HCT116 (cell line): ENCODE data around the gene SMPDL3A. TPM values are rescaled to one million over a fixed set of nuclear protein-coding genes. Genes with fewer than 3 reads are reported as not detected.

Experiments
- ATAC-seq: fragments of 200-7000 bp; cut with Tn5 transposase; 2 replicates; pipeline ENCODE4 v1.9.1; 2020; ENCODE audit warnings: mild to moderate bottlenecking, moderate library complexity
- BruUV-seq: library from RNA; stranded (reverse); fragments of 400-500 nt; replicated peaks from 2 replicates; lab custom pipeline; 2021; lab: Mats Ljungman, UMichigan
- CTCF ChIA-PET: fragments of 300-600 bp; sonication (Branson Sonifier 250); formaldehyde crosslinking; loops from one replicate; lab custom pipeline; 2021; ENCODE audit warnings: antibody characterized with exemption; lab: Charles Lee
- POLR2A ChIA-PET: fragments of 300-600, 350-600 bp; sonication (Branson Sonifier 250); formaldehyde crosslinking; loops from one replicate; lab custom pipeline; 2021; ENCODE audit warnings: antibody characterized with exemption; lab: Charles Lee
- RAD21 ChIA-PET, 2 experiments: fragments of 300-600 bp; sonication (Branson Sonifier 250); formaldehyde crosslinking; loops; one replicate each; lab custom pipeline; 2023; ENCODE audit warnings: low total read pairs in 2 of 2; ENCODE audit not compliant: uncharacterized antibody in 2 of 2, unreplicated experiment in 2 of 2, low non-redundant PET in 1 of 2; lab: Charles Lee
- DNase-seq: peaks from one replicate; pipeline ENCODE4 v3.0.0-alpha.2; 2010; ENCODE audit warnings: low read depth, low spot score
- H2AFZ ChIP-seq: fragments of 200-600 bp; shearing (Covaris generic), sonication (generic); 2 replicates; pipeline ENCODE4 v1.6.1; 2017; ENCODE audit warnings: low read depth, mixed run types, mixed read lengths, antibody characterized with exemption, low read length; ENCODE audit not compliant: poor library complexity, severe bottlenecking
- H3K27ac ChIP-seq: 2 replicates; pipeline ENCODE4 v1.5.1; 2012; ENCODE audit warnings: low read depth, low read length
- H3K27me3 ChIP-seq: fragments of 200-600 bp; sonication (generic); 2 replicates; pipeline ENCODE4 v1.6.1; 2016; ENCODE audit warnings: mixed run types, low read length, mixed read lengths; ENCODE audit not compliant: insufficient read depth
- H3K36me3 ChIP-seq, 2 experiments: fragments of 200-500 bp in 1 of 2; fragments of 200-600 bp in 1 of 2; sonication (Bioruptor generic) in 1 of 2; sonication (generic) in 1 of 2; 2 replicates each; pipeline versions ENCODE4 v1.5.1 to v1.6.1; 2014 to 2016; ENCODE audit warnings: low read length in 2 of 2, inconsistent platforms in 1 of 2, mixed read lengths in 1 of 2, mixed run types in 1 of 2; ENCODE audit not compliant: insufficient read depth in 2 of 2, control insufficient read depth in 1 of 2
- H3K4me1 ChIP-seq, 2 experiments: fragments of 200-600 bp in 1 of 2; sonication (generic) in 1 of 2; 2 replicates each; pipeline versions ENCODE4 v1.5.1 to v1.6.1; 2012 to 2017; ENCODE audit warnings: low read length in 2 of 2, inconsistent platforms in 1 of 2, mild to moderate bottlenecking in 1 of 2, mixed read lengths in 1 of 2, mixed run types in 1 of 2, moderate library complexity in 1 of 2; ENCODE audit not compliant: insufficient read depth in 2 of 2, control insufficient read depth in 1 of 2
- H3K4me2 ChIP-seq: fragments of 200-600 bp; sonication (generic); 2 replicates; pipeline ENCODE4 v1.6.1; 2017; ENCODE audit warnings: mixed run types, low read length, mixed read lengths
- H3K4me3 ChIP-seq, 2 experiments: fragments of 200-600 bp in 1 of 2; sonication (generic) in 1 of 2; replicated peaks in 1 of 2; 2 replicates each; pipeline ENCODE4 v1.5.1; 2011 to 2016; ENCODE audit warnings: low read length in 2 of 2, control low read depth in 1 of 2, low read depth in 1 of 2, mild to moderate bottlenecking in 1 of 2, mixed read lengths in 1 of 2, mixed run types in 1 of 2
- H3K79me2 ChIP-seq: fragments of 200-600 bp; sonication (generic); 2 replicates; pipeline ENCODE4 v1.6.1; 2017; ENCODE audit warnings: mild to moderate bottlenecking, mixed run types, low read length, moderate library complexity, mixed read lengths; ENCODE audit not compliant: insufficient read depth
- H3K9ac ChIP-seq: fragments of 200-600 bp; sonication (generic); 2 replicates; pipeline ENCODE4 v1.6.1; 2016; ENCODE audit warnings: low read length, mixed read lengths
- H3K9me2 ChIP-seq: fragments of 200-600 bp; sonication (generic), shearing (Covaris generic); 2 replicates; pipeline ENCODE4 v1.6.1; 2017; ENCODE audit warnings: mixed run types, mild to moderate bottlenecking, moderate library complexity; ENCODE audit not compliant: insufficient read depth
- H3K9me3 ChIP-seq, 2 experiments: fragments of 200-500 bp in 1 of 2; fragments of 200-600 bp in 1 of 2; sonication (Bioruptor generic) in 1 of 2; sonication (generic) in 1 of 2; 2 replicates each; pipeline ENCODE4 v1.6.1; 2014 to 2017; ENCODE audit warnings: low read length in 2 of 2, mixed read lengths in 2 of 2, inconsistent platforms in 1 of 2, low read depth in 1 of 2, mild to moderate bottlenecking in 1 of 2, mixed run types in 1 of 2, moderate library complexity in 1 of 2; ENCODE audit not compliant: control insufficient read depth in 1 of 2, insufficient read depth in 1 of 2
- H4K20me1 ChIP-seq: fragments of 200-600 bp; sonication (generic), shearing (Covaris generic); 2 replicates; pipeline ENCODE4 v1.6.1; 2017; ENCODE audit warnings: mixed run types, mild to moderate bottlenecking, moderate library complexity; ENCODE audit not compliant: insufficient read depth
- CBX3 ChIP-seq: IDR thresholded peaks from 2 replicates; pipeline ENCODE4 v1.6.1; 2012; ENCODE audit warnings: low read depth
- EGR1 ChIP-seq: IDR thresholded peaks from 2 replicates; pipeline ENCODE4 v1.6.1; 2012; ENCODE audit warnings: low read depth
- ELF1 ChIP-seq: IDR thresholded peaks from 2 replicates; pipeline ENCODE4 v1.6.1; 2012; ENCODE audit warnings: low read depth, borderline replicate concordance
- EZH2 ChIP-seq: fragments of 200-600 bp; sonication (generic); IDR thresholded peaks from 2 replicates; pipeline ENCODE4 v1.6.1; 2017; ENCODE audit warnings: antibody characterized with exemption, mixed run types
- EZH2phosphoT487 ChIP-seq: fragments of 200-600 bp; IDR thresholded peaks from 2 replicates; pipeline ENCODE4 v1.6.1; 2018; ENCODE audit warnings: antibody characterized with exemption, borderline replicate concordance
- FOSL1 ChIP-seq: IDR thresholded peaks from 2 replicates; pipeline ENCODE4 v1.6.1; 2012; ENCODE audit warnings: low read depth
- JUND ChIP-seq: IDR thresholded peaks from 2 replicates; pipeline ENCODE4 v1.6.1; 2012
- POLR2AphosphoS5 ChIP-seq: IDR thresholded peaks from 2 replicates; pipeline ENCODE4 v1.6.1; 2011; ENCODE audit warnings: mild to moderate bottlenecking, low read depth, low read length, moderate library complexity
- RAD21 ChIP-seq: IDR thresholded peaks from 2 replicates; pipeline ENCODE4 v1.6.1; 2012; ENCODE audit warnings: low read depth, mild to moderate bottlenecking
- REST ChIP-seq: IDR thresholded peaks from 2 replicates; pipeline ENCODE4 v1.6.1; 2012; ENCODE audit warnings: low read depth
- SIN3A ChIP-seq: IDR thresholded peaks from 2 replicates; pipeline ENCODE4 v1.6.1; 2012; ENCODE audit warnings: low read depth
- SP1 ChIP-seq: IDR thresholded peaks from 2 replicates; pipeline ENCODE4 v1.6.1; 2012; ENCODE audit warnings: low read depth
- SRF ChIP-seq: IDR thresholded peaks from 2 replicates; pipeline ENCODE4 v1.6.1; 2012; ENCODE audit warnings: low read depth
- YY1 ChIP-seq: IDR thresholded peaks from 2 replicates; pipeline ENCODE4 v1.6.1; 2011; ENCODE audit warnings: low read length, low read depth, moderate library complexity, mild to moderate bottlenecking; ENCODE audit not compliant: insufficient replicate concordance; ENCODE audit errors: extremely low read depth
- ZBTB33 ChIP-seq: IDR thresholded peaks from 2 replicates; pipeline ENCODE4 v1.6.1; 2011; ENCODE audit warnings: mild to moderate bottlenecking, low read length, moderate library complexity; ENCODE audit not compliant: insufficient replicate concordance; ENCODE audit errors: extremely low read depth
- ZFX ChIP-seq: fragments of 450-650 bp; IDR thresholded peaks from 2 replicates; pipeline ENCODE4 v1.6.1; 2017
- ZNF274 ChIP-seq: fragments of 200-500 bp; sonication (Bioruptor generic); IDR thresholded peaks from 2 replicates; pipeline ENCODE4 v1.6.1; 2014; ENCODE audit warnings: mild to moderate bottlenecking, low read depth, low read length, inconsistent platforms
- intact Hi-C: fragments of 100-400 bp; cut with micrococcal nuclease; formaldehyde crosslinking; loops from 2 replicates; pipeline ENCODE4 v1.10.0; 2022
- total RNA-seq: library from RNA; stranded (reverse); gene quantifications from one replicate; pipeline ENCODE4 v1.2.1, GENCODE V29; 2021; ENCODE audit not compliant: unreplicated experiment
- TF ChIP-seq, protein P1 (sequence below): IDR thresholded peaks from 2 replicates; pipeline ENCODE4 v1.6.1; 2012

SMPDL3A gene
- total RNA-seq, 1 experiment from 2014 or later: 2.4 TPM

DNA sequence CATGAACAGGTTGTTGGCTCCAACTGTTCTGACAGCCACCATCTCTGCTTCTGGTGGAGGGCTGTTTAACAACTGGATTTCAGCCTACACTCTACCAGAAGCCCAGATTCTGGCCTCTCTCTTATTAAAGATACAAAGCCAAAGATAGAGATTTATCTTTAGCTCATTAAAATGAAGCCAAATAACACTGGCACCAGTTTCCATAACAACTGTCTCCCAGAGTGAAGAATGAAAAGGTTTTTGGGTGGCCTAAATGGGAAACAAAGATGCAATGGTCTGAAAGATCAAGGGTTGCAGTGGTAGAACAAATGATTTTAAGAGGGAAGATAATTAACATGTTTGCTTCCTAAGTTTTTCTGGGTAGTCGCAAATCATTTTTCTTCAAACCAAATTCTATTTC lies 3.2 kb upstream of the SMPDL3A start (continued):
- no peak for TF ChIP-seq SIN3A
- TF ChIP-seq CBX3: no peak
- no peak for TF ChIP-seq EGR1
- TF ChIP-seq, protein P1, sequence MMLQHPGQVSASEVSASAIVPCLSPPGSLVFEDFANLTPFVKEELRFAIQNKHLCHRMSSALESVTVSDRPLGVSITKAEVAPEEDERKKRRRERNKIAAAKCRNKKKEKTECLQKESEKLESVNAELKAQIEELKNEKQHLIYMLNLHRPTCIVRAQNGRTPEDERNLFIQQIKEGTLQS: no peak
- TF ChIP-seq ZFX: no peak
- TF ChIP-seq ZNF274: no peak
- no peak for TF ChIP-seq YY1
- TF ChIP-seq SP1: no peak
- TF ChIP-seq SRF: no peak
- TF ChIP-seq EZH2: no peak
- TF ChIP-seq ZBTB33: no peak

GRCh38 chr6:122787721-122788120 lies 1.3 kb upstream of the SMPDL3A start:
- no peak overlapping the region for H3K9ac ChIP-seq
- POLR2A ChIA-PET: no interaction called here
- ATAC-seq (no peak), DNase-seq (no peak)
- RAD21 ChIA-PET: no interaction called here
- no peaks in the 10 kb centered on the region for H3K27me3 ChIP-seq
- BruUV-seq: no TSS peak
- H3K4me2 ChIP-seq: no peak overlapping the region
- H3K9me3 ChIP-seq: no peaks in the 10 kb centered on the region
- peaks cover 13 to 21% of the 10 kb centered on the region in 2 experiments for H3K4me1 ChIP-seq
- no peak overlapping the region for H3K4me3 ChIP-seq
- no peaks in the 10 kb centered on the region for H3K36me3 ChIP-seq
- intact Hi-C loops: no loop called here
- H3K9me2 ChIP-seq: no peaks in the 10 kb centered on the region
- no peaks in the 10 kb centered on the region for H4K20me1 ChIP-seq
- H2AFZ ChIP-seq: no peak overlapping the region
- CTCF ChIA-PET: no interaction called here
- no peaks in the 10 kb centered on the region for H3K79me2 ChIP-seq
- H3K27ac ChIP-seq: no peak overlapping the region
- TF ChIP-seq REST (no peak), ELF1 (no peak), FOSL1 (no peak), CBX3 (no peak), ZBTB33 (no peak), YY1 (no peak), SIN3A (no peak), POLR2AphosphoS5 (no peak), SP1 (no peak), EGR1 (no peak), EZH2 (no peak), EZH2phosphoT487 (no peak), JUND (no peak), RAD21 (no peak)
